Measurements from ENCODE around the gene ARHGAP45.

- TF ChIP-seq, protein P1, sequence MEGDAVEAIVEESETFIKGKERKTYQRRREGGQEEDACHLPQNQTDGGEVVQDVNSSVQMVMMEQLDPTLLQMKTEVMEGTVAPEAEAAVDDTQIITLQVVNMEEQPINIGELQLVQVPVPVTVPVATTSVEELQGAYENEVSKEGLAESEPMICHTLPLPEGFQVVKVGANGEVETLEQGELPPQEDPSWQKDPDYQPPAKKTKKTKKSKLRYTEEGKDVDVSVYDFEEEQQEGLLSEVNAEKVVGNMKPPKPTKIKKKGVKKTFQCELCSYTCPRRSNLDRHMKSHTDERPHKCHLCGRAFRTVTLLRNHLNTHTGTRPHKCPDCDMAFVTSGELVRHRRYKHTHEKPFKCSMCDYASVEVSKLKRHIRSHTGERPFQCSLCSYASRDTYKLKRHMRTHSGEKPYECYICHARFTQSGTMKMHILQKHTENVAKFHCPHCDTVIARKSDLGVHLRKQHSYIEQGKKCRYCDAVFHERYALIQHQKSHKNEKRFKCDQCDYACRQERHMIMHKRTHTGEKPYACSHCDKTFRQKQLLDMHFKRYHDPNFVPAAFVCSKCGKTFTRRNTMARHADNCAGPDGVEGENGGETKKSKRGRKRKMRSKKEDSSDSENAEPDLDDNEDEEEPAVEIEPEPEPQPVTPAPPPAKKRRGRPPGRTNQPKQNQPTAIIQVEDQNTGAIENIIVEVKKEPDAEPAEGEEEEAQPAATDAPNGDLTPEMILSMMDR (conservative IDR thresholded peaks at IDR 0.05; ENCODE audit: low read depth, low read length): no peak
- TF ChIP-seq EZH2phosphoT487 (IDR thresholded peaks at IDR 0.05; ENCODE audit: borderline replicate concordance, low read length): no peak
These were observed 60.2 kb downstream of the ARHGAP45 start for GRCh38 chr19:1126984-1127760.
